Ectodermal cell (in vitro differentiated cells): Measurements from ENCODE around the gene LTBP1.

Experiments
- H3K27ac ChIP-seq: 2 replicates; pipeline ENCODE4 v1.7.0; 2013; ENCODE audit warnings: mild to moderate bottlenecking, low read depth, low read length; ENCODE audit not compliant: insufficient read depth, poor library complexity, severe bottlenecking
- H3K27me3 ChIP-seq: 2 replicates; pipeline ENCODE4 v1.7.0; 2013; ENCODE audit warnings: mild to moderate bottlenecking, low read length; ENCODE audit not compliant: insufficient read depth, control insufficient read depth, poor library complexity, severe bottlenecking
- H3K36me3 ChIP-seq: one replicate; pipeline ENCODE4 v1.7.0; 2013; ENCODE audit warnings: low read length; ENCODE audit not compliant: control insufficient read depth, insufficient read depth
- H3K4me1 ChIP-seq: one replicate; pipeline ENCODE4 v1.7.0; 2013; ENCODE audit warnings: low read length; ENCODE audit not compliant: control insufficient read depth, insufficient read depth
- H3K4me3 ChIP-seq: 2 replicates; pipeline ENCODE4 v1.7.0; 2013; ENCODE audit warnings: low read depth, low read length, control low read depth; ENCODE audit not compliant: insufficient read depth
- H3K9me3 ChIP-seq: 2 replicates; pipeline ENCODE4 v1.7.0; 2013; ENCODE audit warnings: mild to moderate bottlenecking, low read length, moderate library complexity; ENCODE audit not compliant: control insufficient read depth
- WGBS, 2 experiments: methylation state at CpG; one replicate each; pipeline ENCODE4 v1.1.7; 2013; ENCODE audit warnings: missing lambda C conversion rate in 2 of 2; 5-methylcytosine and 5-hydroxymethylcytosine counted together

LTBP1 gene

GRCh38 chr2:33238111-33238510 is 291.4 kb downstream of the LTBP1 start:
- 91 to 100% methylated on average over 1 to 2 of the region's 2 CpGs for WGBS, 2 experiments
- no peak overlapping the region for H3K4me3 ChIP-seq

DNA sequence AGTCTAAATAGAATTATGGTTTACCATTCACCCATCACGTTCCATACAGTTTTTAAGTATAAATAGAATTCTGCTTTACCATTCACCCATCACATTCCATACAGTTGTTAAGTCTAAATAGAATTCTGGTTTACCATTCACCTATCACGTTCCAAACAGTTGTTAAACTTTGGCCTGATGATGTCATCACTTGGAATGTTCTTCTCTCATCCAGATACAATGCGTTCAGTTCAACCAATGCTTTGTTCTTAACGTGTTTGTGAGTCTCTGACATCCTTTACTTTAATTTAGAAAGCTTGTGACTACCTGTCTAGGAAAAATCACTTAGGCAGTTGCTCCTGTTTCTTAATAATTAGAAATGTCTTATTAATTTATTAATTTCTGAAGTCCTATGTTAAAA is 293.4 kb downstream of the LTBP1 start:
- Histone ChIP-seq H3K27me3 (no peaks in the 10 kb centered on the region), H3K27ac (no peak overlapping the region), H3K36me3 (no peaks in the 10 kb centered on the region), H3K9me3 (no peaks in the 10 kb centered on the region), H3K4me1 (no peaks in the 10 kb centered on the region), H3K4me3 (no peak overlapping the region)
- 86 to 90% methylated on average over 4 of the region's 4 CpGs for WGBS, 2 experiments

More at GRCh38 chr2:33238111-33238510, 291.4 kb downstream of the LTBP1 start:
- Histone ChIP-seq H3K36me3 (no peaks in the 10 kb centered on the region), H3K9me3 (no peaks in the 10 kb centered on the region), H3K27ac (no peak overlapping the region), H3K27me3 (no peaks in the 10 kb centered on the region), H3K4me1 (no peaks in the 10 kb centered on the region)

GRCh38 chr2:33241072-33241471 is 294.3 kb downstream of the LTBP1 start:
- 85 to 86% methylated on average over 5 of the region's 5 CpGs for WGBS, 2 experiments
- Histone ChIP-seq H3K4me1 (no peaks in the 10 kb centered on the region), H3K27me3 (no peaks in the 10 kb centered on the region)

DNA sequence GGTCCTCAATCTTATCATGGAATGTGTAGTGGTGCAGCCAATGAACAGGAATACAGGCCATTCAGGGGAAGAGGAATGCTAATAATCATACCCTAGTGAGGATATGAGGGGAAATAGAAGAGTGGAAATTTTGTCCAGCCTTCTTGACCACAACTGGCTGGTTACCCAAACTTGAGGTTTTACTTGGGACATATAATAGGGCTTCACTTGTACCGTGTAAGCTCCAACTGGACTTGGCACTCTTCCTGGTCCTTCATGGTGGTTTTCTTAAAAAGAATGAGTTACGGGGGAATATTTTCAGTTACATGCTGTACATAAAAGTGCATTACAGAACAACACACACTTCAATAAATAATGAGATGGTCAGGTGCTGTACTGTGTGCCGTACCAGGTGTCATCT is 294.8 kb downstream of the LTBP1 start:
- 99 to 100% methylated on average over 2 to 3 of the region's 3 CpGs for WGBS, 2 experiments
- no peaks in the 10 kb centered on the region for H3K27me3 ChIP-seq
- no peaks in the 10 kb centered on the region for H3K4me1 ChIP-seq
- no peaks in the 10 kb centered on the region for H3K9me3 ChIP-seq
- H3K4me3 ChIP-seq = no peak overlapping the region
- no peaks in the 10 kb centered on the region for H3K36me3 ChIP-seq
- H3K27ac ChIP-seq = no peak overlapping the region

More at GRCh38 chr2:33241072-33241471, 294.3 kb downstream of the LTBP1 start:
- Histone ChIP-seq H3K27ac (no peak overlapping the region), H3K9me3 (no peaks in the 10 kb centered on the region), H3K36me3 (no peaks in the 10 kb centered on the region), H3K4me3 (no peak overlapping the region)

DNA sequence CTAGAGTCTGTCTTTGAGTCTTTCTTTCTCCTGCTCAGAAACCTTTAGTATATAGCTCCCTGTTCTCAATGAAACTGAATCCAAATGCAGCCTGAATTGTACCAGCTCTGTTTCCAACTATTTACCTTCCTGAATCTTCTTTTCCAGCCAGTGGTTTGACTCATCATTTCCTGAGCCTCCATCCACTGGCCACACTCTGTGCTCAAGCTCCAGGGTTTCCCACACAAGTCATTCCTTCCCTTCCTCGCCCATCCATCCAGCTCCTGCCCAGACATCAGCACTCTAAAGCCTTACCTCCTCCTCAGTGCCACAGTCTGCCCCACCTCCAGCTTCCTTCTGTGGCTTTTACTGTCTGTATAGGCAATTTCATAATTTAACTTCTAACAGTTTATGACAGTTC is 296.1 kb downstream of the LTBP1 start:
- H3K4me3 ChIP-seq = no peak overlapping the region
- no peaks in the 10 kb centered on the region for H3K36me3 ChIP-seq
- no peak overlapping the region for H3K27ac ChIP-seq
- H3K4me1 ChIP-seq = no peaks in the 10 kb centered on the region
- H3K9me3 ChIP-seq = no peaks in the 10 kb centered on the region
- H3K27me3 ChIP-seq = no peaks in the 10 kb centered on the region
- 86% methylated on average over 1 of the region's 1 CpG for WGBS, 2 experiments

DNA sequence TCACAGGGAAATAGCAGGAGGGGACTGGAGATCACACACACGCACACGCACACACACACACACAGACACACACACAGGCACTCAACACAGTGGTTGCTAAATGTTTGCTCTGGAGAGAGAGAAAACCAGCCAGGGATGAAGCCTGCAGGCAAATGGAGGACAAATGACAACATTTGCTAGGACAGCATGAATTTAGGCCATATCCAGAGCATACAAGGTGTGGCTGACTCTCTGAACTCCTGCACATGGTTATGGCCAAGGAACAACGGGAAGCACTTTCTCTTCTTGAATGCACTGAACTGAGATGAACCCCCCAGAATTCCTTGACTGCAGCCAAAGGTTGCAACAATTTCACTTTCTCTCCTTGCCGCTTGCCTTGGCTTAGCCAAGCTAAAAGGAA is 299.7 kb downstream of the LTBP1 start:
- H3K27me3 ChIP-seq = no peaks in the 10 kb centered on the region
- 69 to 81% methylated on average over 3 to 4 of the region's 4 CpGs for WGBS, 2 experiments
- no peak overlapping the region for H3K27ac ChIP-seq

GRCh38 chr2:33247365-33247764 is 300.6 kb downstream of the LTBP1 start:
- Histone ChIP-seq H3K4me3 (no peak overlapping the region), H3K4me1 (no peaks in the 10 kb centered on the region), H3K27ac (no peak overlapping the region), H3K36me3 (no peaks in the 10 kb centered on the region), H3K27me3 (no peaks in the 10 kb centered on the region), H3K9me3 (no peaks in the 10 kb centered on the region)
- 100% methylated on average over 1 of the region's 1 CpG for WGBS, 2 experiments

More for the DNA sequence above, 299.7 kb downstream of the LTBP1 start:
- H3K4me1 ChIP-seq = no peaks in the 10 kb centered on the region
- H3K36me3 ChIP-seq = no peaks in the 10 kb centered on the region
- no peak overlapping the region for H3K4me3 ChIP-seq
- H3K9me3 ChIP-seq = no peaks in the 10 kb centered on the region

- no peak overlapping the region for H3K27ac ChIP-seq
- H3K4me1 ChIP-seq = no peaks in the 10 kb centered on the region
- H3K9me3 ChIP-seq = no peaks in the 10 kb centered on the region
- 83 to 86% methylated on average over 5 of the region's 5 CpGs for WGBS, 2 experiments
- no peak overlapping the region for H3K4me3 ChIP-seq
- no peaks in the 10 kb centered on the region for H3K36me3 ChIP-seq
- H3K27me3 ChIP-seq = no peaks in the 10 kb centered on the region
Measured at GRCh38 chr2:33250417-33251029, 303.8 kb downstream of the LTBP1 start.

DNA sequence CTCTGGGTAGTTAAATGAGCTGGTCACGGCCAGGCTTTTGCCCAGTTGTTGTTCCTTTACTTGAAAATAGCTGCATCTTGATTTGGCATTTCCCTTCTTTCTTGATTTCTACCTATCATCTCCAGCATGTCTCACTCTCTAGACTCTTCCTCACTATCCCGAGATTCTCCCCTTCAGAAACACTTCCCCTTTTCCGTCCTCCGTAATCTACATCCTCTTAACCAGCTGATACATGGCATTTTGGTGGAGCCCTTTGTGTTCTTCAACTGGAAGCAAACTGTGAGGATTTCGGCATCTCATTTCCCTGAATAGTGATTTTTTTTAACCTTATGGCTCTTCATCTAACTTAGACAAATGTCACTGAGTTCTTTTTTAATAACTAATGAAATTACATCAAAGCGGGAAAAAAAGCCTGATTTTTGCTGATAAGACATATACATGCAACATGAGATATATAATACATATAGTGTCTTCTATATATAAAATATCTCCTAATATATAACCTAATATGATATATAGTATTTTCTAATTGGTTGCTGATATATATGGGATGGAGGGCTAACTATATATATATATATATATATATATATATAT is 309.5 kb downstream of the LTBP1 start:
- no peak overlapping the region for H3K27ac ChIP-seq
- H3K4me3 ChIP-seq = no peak overlapping the region
- no peaks in the 10 kb centered on the region for H3K9me3 ChIP-seq
- H3K4me1 ChIP-seq = no peaks in the 10 kb centered on the region
- no peaks in the 10 kb centered on the region for H3K36me3 ChIP-seq
- H3K27me3 ChIP-seq = no peaks in the 10 kb centered on the region
- 92 to 93% methylated on average over 5 of the region's 6 CpGs for WGBS, 2 experiments

GRCh38 chr2:33258387-33258786 is 311.6 kb downstream of the LTBP1 start:
- H3K27me3 ChIP-seq = no peaks in the 10 kb centered on the region
- H3K27ac ChIP-seq = no peak overlapping the region
- WGBS, 2 experiments = 93 to 96% methylated on average over 4 of the region's 4 CpGs
- no peaks in the 10 kb centered on the region for H3K9me3 ChIP-seq
- H3K4me3 ChIP-seq = no peak overlapping the region
- no peaks in the 10 kb centered on the region for H3K36me3 ChIP-seq
- no peaks in the 10 kb centered on the region for H3K4me1 ChIP-seq
